GM21390 (cell line): ENCODE measurements around the gene MBD3.
A peak's percentile ranks its signal among the peaks of the same experiment; 100 is the strongest.

Experiments
- ATAC-seq: cut with Tn5 transposase; IDR thresholded peaks from one replicate; pipeline ENCODE4 v1.9.1; 2021; ENCODE audit not compliant: unreplicated experiment

The MBD3 gene

DNA sequence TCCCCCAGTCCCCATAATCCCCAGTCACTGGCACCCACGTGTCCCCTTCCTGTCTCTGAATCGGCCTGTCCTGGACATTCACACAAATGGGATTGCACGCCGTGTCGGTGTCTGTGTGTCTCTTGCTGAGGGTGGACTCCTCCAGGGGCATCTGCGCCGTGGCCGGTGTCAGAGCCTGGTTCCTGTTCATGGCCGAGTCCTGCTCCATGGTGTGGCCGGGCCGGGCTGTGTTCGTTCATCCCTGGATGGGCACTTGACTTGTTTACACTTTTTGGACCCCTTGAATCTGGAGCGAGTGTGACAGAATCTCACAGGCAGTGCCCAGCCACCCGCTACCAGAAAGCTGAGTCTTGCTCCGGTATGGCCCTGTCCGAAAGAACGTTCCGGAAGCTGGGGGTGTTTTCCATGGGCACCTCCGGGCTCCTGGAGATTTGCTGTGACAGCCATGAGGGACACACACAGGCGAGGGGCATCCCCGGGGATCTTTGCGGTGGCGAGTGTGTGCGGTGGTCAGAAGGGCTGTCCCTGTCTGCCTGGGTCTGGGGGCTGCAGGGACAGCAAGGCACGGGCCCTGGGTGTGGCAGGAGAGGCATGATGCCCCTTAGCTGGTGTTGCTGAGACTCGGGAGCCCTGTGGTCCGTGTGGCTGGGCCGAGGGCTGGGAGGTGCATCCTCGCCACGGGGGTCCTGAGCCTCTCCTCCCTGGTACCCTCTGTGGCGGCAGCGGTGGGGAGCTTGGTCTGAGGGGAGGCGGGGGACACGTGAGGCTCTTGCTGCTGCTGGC is 18.1 kb downstream of the MBD3 start:
- no peak for ATAC-seq

DNA sequence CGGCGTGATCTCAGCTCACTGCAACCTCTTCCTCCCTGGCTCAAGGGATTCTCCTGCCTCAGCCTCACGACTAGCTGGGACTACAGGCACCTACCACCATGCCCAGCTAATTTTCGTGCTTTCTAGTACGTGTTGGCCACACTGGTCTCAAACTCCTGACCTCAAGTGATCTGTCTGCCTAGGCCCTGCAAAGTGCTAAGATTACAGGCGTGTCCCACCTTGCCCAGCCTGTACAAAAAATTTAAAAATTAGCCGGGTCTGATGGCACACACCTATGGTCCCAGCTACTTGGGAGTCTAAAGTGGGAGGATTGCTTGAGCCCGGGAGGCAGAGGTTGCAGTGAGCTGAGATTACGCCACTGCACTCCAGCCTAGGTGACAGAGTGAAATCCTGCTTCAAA is 19.9 kb downstream of the MBD3 start:
- ATAC-seq: no peak

DNA sequence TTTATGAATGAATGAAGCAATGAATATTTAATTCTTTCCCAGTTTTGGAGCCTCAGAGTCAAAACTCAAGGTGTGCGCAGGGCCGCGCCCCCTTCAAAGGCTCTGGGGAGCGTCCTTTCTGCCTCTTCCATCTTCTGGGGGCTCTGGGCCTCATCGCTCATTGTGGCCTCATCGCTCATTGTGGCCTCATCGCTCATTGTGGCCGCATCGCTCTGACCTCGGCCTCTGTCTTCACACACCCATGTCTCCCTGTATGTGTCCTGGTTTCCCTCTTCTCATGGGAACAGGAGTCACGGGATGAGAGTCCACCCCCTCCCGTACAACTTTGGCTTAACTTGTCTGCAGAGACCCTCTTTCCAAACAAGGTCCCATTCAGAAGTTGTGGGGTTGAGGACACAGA is 21.3 kb downstream of the MBD3 start:
- ATAC-seq: no peak

DNA sequence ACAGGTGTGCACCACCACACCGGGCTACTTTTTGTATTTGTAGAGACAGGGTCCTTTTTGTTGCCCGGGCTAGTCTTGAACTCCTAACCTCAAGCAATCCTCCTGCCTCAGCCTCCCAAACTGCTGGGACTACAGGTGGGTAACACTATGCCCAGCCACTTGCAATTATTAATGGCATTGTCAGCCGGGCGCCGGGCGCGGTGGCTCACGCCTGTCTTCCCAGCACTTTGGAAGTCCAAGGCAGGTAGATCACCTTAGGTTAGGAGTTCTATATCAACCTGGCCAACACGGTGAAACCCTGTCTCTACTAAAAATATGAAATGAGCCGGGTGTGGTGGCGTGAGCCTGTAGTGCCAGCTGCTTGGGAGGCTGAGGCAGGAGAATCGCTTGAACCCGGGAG is 21.8 kb downstream of the MBD3 start:
- ATAC-seq: no peak

DNA sequence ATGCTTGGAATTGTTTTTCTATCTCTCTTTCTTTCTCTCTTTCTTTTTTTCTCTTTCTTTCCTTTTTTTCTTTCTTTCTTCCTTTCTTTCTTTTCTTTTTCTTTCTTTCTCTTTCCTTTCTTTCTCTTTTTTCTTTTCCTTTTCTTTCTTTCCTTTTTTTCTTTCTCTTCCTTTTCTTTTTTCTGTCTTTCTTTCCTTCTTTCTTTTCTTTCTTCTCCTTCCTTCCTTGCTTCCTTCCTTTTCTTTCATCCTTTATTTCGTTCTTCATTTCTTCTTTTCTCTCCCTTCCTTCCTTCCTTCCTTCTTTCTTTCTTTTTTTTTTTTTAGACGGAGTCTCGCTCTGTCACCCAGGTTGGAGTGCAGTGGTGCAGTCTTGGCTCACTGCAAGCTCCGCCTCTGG is 22.7 kb downstream of the MBD3 start:
- ATAC-seq: no peak

DNA sequence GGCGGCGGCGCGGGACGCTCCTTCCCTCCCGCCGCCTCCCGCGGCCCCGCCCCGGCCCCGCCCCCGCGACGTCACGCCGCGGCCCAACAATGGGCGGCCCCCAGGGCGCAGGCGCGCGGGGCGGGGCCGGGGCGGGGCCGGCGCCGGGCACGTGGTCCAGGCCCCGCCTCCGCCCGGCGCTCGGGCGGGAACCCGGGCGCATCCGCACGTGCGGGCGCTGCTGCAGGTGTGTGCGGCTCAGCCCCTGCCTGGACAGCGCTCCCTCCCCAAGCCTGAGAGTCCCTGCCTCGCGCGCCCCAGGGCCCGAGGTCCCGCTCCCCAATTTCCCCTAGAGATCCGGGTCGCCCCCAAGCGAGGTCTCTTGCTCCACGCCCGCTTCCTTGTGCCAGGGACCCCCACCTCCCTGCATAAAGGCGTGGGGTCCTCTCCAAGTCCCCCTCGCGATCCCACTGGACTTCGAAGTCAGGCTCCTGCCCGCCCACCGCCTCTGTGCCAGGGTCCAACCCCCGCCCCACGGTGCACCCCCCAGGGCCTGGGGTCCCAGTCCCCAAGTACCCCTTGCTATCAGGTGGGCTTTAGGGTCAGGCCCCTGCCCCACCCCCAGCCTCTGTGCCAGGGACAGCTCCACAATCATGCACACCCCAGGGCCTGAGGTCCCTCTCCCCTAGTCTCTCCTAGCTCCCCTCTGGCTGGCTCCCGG is 24.2 kb downstream of the MBD3 start, which contains the start of gene MEX3D:
Gene MEX3D, minus strand, starts transcription at position 6 of the 700 bp plus-strand sequence. CDS start 267 bp downstream, outside the sequence.
- ATAC-seq: peak; percentile 61

DNA sequence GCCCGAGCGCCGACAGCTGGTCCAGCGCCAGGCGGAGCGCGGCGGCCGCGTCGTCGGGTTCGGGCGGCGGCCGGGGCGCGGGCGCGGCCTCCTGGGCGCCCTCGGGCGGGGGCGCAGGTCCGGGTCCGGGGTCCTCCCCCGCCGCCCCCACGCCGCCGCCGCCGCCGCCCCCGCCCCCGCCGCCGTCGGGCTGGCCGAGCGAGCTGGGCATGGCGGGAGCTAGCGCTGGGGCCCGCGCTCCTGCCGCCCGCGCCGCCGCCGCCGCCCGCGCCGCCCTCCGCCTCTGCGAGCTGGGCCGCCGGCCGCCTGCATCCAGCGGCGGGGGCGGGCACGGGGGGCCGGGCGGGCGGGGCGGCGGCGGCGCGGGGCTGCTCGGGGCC is 24.8 kb downstream of the MBD3 start:
- no peak for ATAC-seq

DNA sequence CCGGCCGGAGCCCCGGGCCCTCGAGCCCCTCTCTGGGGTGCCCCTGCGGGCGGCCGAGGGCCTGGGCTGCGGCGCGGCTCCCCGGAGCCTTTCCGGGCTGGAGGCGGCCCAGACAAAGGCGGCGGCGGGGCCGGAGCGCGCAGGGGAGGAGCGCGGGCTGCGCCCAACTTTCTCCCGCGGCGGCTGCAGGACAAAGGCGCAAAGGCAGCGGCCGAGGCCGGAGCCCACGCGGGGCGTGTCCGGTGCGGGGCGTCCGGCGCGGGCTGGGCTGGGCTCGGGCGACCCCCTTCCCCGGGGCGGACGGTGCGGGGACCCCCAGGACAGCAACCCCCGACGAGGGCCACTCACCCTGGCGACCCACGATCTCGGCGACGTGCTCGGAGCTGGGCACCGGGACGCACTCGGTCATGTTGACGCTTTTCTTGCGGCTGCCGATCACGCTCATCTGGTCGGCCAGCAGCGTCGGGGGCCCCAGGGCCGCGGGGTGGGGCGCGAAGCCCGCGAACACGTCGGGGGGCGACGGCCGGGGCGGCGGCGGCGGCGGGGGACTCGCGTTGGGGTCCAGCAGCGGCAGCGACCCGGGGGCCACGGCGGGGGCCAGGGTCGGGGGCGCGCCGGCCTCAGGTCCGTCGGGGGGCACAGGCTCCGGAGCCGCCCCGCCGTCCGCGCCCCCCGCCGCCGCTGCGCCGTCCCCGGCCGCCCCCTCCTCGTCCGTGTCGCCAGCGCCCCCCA is 25.4 kb downstream of the MBD3 start:
- no peak for ATAC-seq

DNA sequence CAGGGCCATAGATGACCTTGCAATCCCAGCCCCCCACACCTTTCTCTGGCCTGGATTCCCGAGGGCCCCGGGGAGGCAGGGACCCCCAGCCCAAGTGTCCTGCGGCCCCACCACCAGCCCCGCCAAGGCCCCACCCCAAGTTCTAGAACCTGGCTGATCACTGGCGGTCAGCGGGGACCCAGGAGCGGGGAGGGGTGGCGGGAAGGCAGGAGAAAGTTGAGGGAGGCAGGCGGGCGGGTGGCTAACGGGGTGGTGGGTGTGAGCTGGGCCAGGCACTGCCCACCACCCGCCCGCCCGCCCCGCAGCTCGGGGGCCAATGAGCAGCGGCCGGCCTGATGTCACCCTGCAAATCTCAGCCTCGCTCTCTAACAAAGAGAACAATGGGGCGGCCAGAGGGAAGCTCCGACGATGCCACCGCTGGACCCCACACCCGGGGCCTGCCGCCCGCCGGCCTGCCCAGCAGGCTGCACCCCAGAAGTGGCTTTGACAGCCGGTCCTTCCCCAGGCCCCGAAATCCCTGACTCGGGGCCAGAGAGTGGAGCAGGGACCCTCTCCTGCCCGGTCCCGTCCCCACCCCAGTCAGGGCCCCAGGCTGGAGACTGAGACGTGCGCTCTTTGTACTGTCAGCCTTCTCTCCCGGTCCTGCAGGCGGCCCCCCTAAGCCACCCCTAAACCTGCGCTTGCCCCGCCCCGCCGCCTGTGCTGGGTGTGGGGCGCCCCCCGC is 26.1 kb downstream of the MBD3 start:
- ATAC-seq: no peak

DNA sequence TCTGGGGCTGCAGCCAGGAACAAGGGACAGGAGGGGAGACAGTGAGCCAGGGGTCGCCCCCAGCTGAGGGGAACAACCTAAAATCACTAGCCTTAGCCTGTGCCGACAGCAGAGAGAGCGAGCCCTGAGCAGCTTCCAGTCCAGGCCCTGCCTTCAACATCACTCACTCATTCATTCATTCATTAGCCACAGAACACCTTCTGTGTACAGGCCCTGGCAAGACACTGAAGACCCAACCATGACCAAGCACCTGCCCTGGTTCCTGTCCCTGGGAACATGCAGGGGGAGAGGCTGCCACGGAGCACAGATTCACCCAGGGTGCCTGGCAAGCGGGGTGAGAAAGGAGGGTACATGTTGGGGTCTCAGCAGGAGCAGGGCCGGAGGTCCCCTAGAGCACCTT is 29.4 kb downstream of the MBD3 start:
- ATAC-seq: no peak

DNA sequence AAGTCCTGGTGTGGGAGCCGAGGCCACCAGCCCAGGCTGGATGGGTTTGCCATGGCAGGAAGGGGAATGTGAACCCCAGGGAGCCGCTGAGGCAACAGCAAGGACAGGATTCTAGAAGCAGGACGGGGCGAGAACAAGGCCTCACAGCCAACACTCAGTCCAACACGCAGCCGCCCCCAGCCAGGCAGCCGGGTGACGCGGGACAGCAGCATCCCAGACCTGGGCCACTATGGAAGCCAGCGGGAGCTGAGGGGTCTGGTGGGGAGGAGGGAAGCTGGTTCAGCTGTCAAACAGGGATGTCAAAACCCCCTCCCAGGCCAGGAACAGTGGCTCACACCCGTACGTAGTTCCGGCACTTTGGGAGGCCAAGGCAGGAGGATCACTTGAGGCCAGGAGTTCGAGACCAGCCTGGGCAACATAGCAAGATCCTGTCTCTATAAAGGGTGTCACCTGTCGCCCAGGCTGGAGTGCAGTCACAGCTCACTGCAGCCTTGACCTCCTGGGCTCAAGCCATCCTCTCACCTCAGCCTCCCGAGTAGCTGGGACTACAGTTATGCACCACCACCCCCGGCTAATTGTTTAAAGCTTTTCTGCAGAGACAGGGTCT is 31.3 kb downstream of the MBD3 start:
- no peak for ATAC-seq

DNA sequence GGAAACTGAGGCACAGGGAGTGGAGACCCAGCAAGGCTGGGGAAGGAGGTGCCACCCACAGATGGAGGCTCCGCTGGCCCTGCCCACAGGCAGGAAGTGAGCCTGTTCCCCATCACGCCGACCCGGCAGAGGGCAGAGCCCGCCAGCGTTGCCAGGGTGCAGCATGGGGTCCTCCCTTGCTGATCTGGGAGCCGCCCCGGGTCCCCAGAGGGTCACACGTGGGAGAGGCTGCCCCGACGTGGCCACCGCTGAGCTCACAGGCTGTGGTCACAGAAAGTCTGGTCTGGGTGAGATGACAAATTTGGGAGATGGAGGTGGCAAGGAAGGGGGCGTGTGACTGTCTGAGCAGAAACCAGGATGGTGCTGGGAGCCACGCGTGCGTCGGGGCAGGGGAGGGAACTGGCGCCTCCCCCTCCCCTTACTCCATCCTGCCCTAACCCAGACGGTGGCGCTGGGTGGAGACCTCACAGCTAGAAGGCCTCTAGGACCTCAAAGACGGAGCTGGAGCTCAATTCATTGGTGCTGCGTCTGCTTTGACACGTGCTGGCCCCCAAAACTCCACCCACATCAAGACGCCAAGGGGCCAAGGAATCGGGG is 32.3 kb downstream of the MBD3 start:
- no peak for ATAC-seq

DNA sequence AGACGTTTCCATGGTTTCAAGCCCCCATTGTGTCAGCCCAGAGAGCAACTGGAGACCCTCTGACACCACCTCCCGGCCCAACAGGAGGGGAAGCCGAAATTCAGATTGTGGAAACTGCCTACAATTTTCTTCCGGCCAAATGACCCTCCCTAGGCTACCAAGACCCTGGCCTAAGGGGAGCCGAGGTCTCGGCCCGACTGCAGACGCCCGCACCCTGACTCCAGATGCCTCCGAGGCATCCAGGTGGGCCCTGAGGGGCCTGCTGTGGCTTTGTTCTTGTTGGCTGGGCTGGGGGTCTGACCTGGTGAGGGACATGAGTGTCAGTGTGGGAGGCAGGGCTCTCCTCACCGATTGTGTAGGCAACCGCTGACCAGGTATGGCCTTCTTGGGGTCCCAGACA is 34.1 kb downstream of the MBD3 start:
- no peak for ATAC-seq

DNA sequence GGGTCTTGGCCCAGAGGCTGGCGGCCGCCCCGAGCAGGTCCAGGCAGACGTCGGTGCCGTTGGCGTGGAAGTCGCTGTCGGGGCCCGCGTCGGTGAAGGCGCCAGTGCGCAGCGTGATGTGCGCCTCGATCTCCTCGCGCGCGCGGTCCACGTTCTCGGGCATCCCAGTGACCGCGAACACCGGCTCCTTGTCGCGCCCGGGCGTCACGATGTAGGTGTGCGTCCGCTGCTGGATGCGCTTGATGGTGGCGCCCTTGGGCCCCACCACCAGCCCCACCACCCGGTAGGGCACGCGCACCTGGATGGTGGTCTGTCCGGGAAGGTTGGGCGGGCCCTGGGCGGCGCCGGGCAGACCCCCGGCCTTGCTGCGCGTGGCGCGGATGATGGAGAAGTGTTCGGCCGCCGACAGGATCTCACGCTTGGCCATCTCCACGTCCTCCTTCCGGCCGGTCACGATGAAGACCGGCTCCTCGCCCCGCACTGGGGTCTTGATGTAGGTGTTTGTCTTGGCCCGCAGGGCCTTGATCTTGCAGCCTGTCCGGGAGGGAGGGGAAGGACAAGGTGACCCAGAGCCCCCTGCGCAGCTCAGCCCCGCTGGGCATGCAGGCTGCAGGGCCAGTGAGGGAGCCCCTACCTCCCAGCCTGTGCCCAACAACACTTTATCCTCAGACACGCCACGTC is 36.1 kb downstream of the MBD3 start:
- no peak for ATAC-seq

DNA sequence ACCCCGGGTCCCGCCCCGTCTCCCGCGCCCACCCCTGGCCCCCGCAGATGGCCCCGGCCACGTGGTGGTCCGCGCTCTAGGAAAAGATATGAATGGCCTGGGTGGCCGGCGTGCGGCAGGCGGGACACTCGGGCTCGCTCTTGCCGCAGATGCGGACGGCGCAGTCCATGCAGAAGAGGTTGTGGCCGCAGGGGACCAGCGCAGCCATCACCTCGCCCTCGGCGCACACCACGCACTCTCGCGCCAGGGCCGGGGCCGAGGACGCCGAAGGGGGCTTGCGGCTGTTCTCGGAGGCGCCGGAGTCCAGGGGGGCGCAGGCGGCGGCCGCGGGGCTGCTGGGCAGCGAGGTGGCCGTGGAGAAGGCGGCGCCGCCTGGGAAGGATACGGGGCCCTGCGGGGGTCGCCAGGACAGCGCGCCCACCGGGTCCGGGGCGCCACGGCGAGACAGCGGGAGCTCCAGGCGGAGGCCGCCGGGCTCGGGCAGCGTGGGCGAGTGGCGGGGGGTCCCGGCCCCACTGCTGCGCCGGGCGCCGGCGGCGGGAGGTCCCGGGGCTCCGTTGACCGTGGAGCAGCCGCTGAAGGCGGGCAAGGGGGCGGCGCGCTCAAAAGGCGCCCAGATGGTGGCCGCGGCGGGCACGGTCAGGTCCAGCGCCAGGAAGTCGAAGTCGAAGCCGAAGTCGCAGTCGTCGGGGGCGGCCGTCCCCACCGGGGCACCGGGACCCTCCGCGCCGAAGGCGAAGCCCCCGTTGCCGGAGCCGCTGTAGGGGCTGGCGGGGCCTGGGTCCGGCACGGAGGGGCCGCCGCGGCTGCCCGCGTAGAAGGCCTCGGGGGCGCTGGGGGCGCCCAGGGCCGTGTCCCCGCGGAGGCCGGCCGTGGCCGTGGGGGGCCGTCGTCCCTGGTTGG is 36.9 kb downstream of the MBD3 start:
- ATAC-seq: no peak

DNA sequence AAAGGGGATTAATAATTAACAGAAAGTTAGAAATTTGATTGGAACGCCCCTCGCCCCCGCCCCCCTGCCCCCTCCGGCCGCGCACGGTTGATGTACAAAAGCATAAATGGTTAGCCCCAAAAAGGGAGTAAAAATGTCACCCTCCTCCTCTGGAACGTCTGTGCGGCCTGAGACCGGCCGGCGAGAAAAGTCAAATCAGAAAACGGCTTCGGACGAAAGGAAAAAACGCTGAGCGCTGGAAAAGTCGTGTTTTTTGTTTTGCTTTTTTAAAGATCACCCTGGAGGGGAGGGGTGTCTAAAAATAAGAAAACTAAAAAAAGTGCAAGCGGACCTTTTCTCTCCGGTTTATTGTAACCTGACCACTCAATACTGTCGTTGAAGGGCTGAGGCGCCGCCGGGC is 37.7 kb downstream of the MBD3 start:
- ATAC-seq: no peak

DNA sequence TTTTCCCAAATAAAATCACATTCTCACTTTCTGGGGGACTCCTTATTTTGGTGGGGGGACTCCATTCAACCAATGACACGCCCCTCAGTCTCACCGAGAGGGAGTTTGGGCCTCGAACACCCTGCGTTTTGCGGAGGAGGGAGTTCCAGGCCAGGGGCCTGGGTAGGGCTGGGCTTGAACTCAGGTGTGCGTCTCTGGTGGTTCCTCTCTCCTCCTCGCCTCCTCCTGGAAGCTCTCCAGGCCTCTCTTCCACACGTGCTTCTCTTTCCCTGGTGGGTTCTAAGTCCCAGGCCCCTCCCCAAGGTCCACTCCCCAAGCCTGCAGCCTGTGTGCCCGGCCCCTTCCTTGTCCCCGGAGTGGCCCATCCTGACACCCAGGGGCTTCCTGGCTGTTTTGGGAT is 39.2 kb downstream of the MBD3 start:
- no peak for ATAC-seq

DNA sequence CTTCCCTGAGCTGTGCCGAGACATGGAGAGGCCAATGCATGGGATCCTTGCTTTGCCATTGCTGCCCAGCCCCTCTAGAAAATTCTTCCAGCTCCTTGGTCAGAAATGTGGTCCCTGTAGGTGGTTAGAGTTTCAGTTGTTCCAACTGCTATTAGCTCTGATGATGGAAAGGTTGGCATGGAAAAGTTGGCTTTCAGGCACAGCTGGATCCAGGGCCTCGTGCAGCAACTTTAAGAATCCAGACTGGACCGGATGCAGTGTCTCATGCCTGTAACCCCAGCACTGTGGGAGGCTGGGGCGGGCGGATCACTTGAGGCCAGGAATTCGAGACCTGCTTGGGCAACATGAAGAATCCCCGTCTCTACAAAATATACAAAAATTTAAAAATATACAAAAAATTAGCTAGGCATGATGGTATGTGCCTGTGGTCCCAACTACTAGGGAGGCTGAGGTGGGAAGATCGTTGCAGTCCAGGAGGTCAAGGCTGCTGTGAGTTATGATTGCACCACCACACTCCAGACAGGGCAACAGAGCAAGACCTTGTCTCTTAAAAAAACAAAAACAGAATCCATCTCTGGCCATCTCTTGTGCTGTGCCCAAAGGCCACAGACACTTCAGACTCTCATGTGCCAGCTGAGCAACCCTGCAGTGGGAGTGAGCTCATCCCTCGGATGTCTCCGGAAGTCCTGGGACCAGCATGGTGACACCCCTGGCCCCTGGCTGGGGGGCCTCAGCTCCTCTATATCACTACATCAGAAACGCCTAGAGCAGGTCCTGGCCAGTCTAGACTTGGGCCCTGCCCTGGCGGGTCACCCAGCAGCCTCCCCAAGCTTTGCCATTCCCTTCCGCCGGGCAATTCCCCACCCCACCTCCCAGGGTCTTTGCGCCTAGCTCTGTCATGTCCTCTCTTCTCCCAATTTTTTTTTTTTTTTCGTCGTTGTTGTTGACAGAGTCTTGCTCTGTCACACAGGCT is 41.3 kb downstream of the MBD3 start:
- no peak for ATAC-seq
